ENCODE results near the gene SPRR1B.
"Not testable (repeated sequence)": the region's sequence is repeated elsewhere in the genome, so short reads cannot be mapped to it uniquely, and the experiment has no call there.

The SPRR1B gene

GRCh38 chr1:153030895-153031294 lies at the start of gene SPRR1B:
SPRR1B (plus strand) TSS chr1:153031203; CDS start chr1:153032346, 1,143 bp downstream.
- DNase-seq (ENCODE audit: extremely low read depth in 1 of 2, low read depth in 1 of 2), result no peak

- no peak for DNase-seq (ENCODE audit: extremely low read depth in 1 of 2, low read depth in 1 of 2)
Measured at GRCh38 chr1:152982076-152982475, 48.9 kb upstream of the SPRR1B start.

GRCh38 chr1:152983234-152983633 lies 47.8 kb upstream of the SPRR1B start:
- no peak for DNase-seq (ENCODE audit: extremely low read depth in 1 of 2, low read depth in 1 of 2)

GRCh38 chr1:152983743-152984142 lies 47.3 kb upstream of the SPRR1B start, which contains the start of gene SPRR1A:
SPRR1A (plus strand) TSS chr1:152984081; CDS start chr1:152985231, 1,150 bp downstream.
- no peak for DNase-seq (ENCODE audit: extremely low read depth in 1 of 2, low read depth in 1 of 2)

- no peak for DNase-seq (ENCODE audit: extremely low read depth in 1 of 2, low read depth in 1 of 2)
Measured at GRCh38 chr1:152986578-152986977, 44.4 kb upstream of the SPRR1B start.

GRCh38 chr1:152993186-152993585 lies 37.8 kb upstream of the SPRR1B start:
- DNase-seq (ENCODE audit: extremely low read depth in 1 of 2, low read depth in 1 of 2), result no peak

GRCh38 chr1:152995842-152996241 lies 35.2 kb upstream of the SPRR1B start:
- DNase-seq (ENCODE audit: extremely low read depth in 1 of 2, low read depth in 1 of 2), result no peak

- DNase-seq (ENCODE audit: extremely low read depth in 1 of 2, low read depth in 1 of 2), result no peak
Measured at GRCh38 chr1:152996633-152997400, 34.2 kb upstream of the SPRR1B start.

- no peak for DNase-seq (ENCODE audit: extremely low read depth in 1 of 2, low read depth in 1 of 2)
Measured at GRCh38 chr1:152997901-152998300, 33.1 kb upstream of the SPRR1B start.

- DNase-seq (ENCODE audit: extremely low read depth in 1 of 2, low read depth in 1 of 2), result no peak
Measured at GRCh38 chr1:152998476-152998875, 32.5 kb upstream of the SPRR1B start.

GRCh38 chr1:152999818-153000217 lies 31.2 kb upstream of the SPRR1B start:
- no peak for DNase-seq (ENCODE audit: extremely low read depth in 1 of 2, low read depth in 1 of 2)

- DNase-seq (ENCODE audit: extremely low read depth in 1 of 2, low read depth in 1 of 2), result no peak
Measured at GRCh38 chr1:153000294-153000693, 30.7 kb upstream of the SPRR1B start.

GRCh38 chr1:153001382-153001781 lies 29.6 kb upstream of the SPRR1B start, which contains the start of gene SPRR3:
SPRR3 (plus strand) TSS chr1:153001749; CDS start chr1:153003021, 1,272 bp downstream.
- DNase-seq (ENCODE audit: extremely low read depth in 1 of 2, low read depth in 1 of 2), result no peak

- DNase-seq (ENCODE audit: extremely low read depth in 1 of 2, low read depth in 1 of 2), result not testable (repeated sequence)
Measured at GRCh38 chr1:153011235-153011758, 19.7 kb upstream of the SPRR1B start.

- DNase-seq (ENCODE audit: extremely low read depth in 1 of 2, low read depth in 1 of 2), result not testable (repeated sequence)
Measured at GRCh38 chr1:153021829-153022228, 9.2 kb upstream of the SPRR1B start.

GRCh38 chr1:153022340-153022739 lies 8.7 kb upstream of the SPRR1B start:
- DNase-seq (ENCODE audit: extremely low read depth in 1 of 2, low read depth in 1 of 2), result not testable (repeated sequence)

- no peak for DNase-seq (ENCODE audit: extremely low read depth in 1 of 2, low read depth in 1 of 2)
Measured at GRCh38 chr1:153023109-153023508, 7.9 kb upstream of the SPRR1B start.

- DNase-seq (ENCODE audit: extremely low read depth in 1 of 2, low read depth in 1 of 2), result no peak
Measured at GRCh38 chr1:153024413-153024812, 6.6 kb upstream of the SPRR1B start.

GRCh38 chr1:153025797-153026196 lies 5.2 kb upstream of the SPRR1B start:
- no peak for DNase-seq (ENCODE audit: extremely low read depth in 1 of 2, low read depth in 1 of 2)

- no peak for DNase-seq (ENCODE audit: extremely low read depth in 1 of 2, low read depth in 1 of 2)
Measured at GRCh38 chr1:153028766-153029165, 2.2 kb upstream of the SPRR1B start.

GRCh38 chr1:153032073-153032472 lies 1.1 kb downstream of the SPRR1B start:
- DNase-seq (ENCODE audit: extremely low read depth in 1 of 2, low read depth in 1 of 2), result no peak

GRCh38 chr1:153032677-153033308 lies 1.8 kb downstream of the SPRR1B start:
- no peak for DNase-seq (ENCODE audit: extremely low read depth in 1 of 2, low read depth in 1 of 2)
